HAP-1 (cell line): ENCODE results near the gene UNG.

Source experiments
- DNase-seq, 2 experiments: peaks; one replicate each; pipeline ENCODE4 v3.0.0-alpha.2; 2016 to 2020; ENCODE audit warnings: low spot score in 2 of 2
- H3K27me3 ChIP-seq: fragments of 250-450 bp; sonication (Bioruptor Pico); 2 replicates; pipeline ENCODE4 v1.5.1; 2020; ENCODE audit warnings: low read depth, mild to moderate bottlenecking, moderate library complexity
- H3K36me3 ChIP-seq: fragments of 250-450 bp; sonication (Bioruptor Pico); replicated peaks from 2 replicates; pipeline ENCODE4 v1.5.1; 2020; ENCODE audit warnings: mild to moderate bottlenecking
- H3K4me1 ChIP-seq: fragments of 250-450 bp; sonication (Bioruptor Pico); 2 replicates; pipeline ENCODE4 v1.5.1; 2020; ENCODE audit warnings: mild to moderate bottlenecking
- H3K4me3 ChIP-seq: fragments of 250-450 bp; sonication (Bioruptor Pico); 2 replicates; pipeline ENCODE4 v1.5.1; 2020; ENCODE audit warnings: mild to moderate bottlenecking, moderate library complexity
- H3K9me3 ChIP-seq: fragments of 250-450 bp; sonication (Bioruptor Pico); 2 replicates; pipeline ENCODE4 v1.5.1; 2020; ENCODE audit warnings: mild to moderate bottlenecking, moderate library complexity
- in situ Hi-C: fragments of 300-500 bp; cut with MboI; formaldehyde crosslinking; loops from 3 replicates; pipeline ENCODE4 v1.14.3; 2020; ENCODE audit warnings: low sequenced_read_pairs, inconsistent platforms, mixed read lengths

The UNG gene

GRCh38 chr12:109116611-109116949, 19.2 kb downstream of the UNG start:
- Histone ChIP-seq H3K4me3 (no peak overlapping the region), H3K4me1 (no peaks in the 10 kb centered on the region), H3K9me3 (no peaks in the 10 kb centered on the region), H3K36me3 (no peaks in the 10 kb centered on the region), H3K27me3 (no peaks in the 10 kb centered on the region)
- in situ Hi-C loops, result no loop called here
- DNase-seq, result no peak

- in situ Hi-C loops, result no loop called here
Measured at GRCh38 chr12:109120095-109120494, 22.7 kb downstream of the UNG start.

GRCh38 chr12:109120557-109120956, 23.2 kb downstream of the UNG start:
- no peaks in the 10 kb centered on the region for H3K9me3 ChIP-seq
- H3K36me3 ChIP-seq, result no peaks in the 10 kb centered on the region
- H3K4me3 ChIP-seq, result no peak overlapping the region
- no peak for DNase-seq
- no peaks in the 10 kb centered on the region for H3K4me1 ChIP-seq
- no peaks in the 10 kb centered on the region for H3K27me3 ChIP-seq
- in situ Hi-C loops, result no loop called here

More at GRCh38 chr12:109120095-109120494, 22.7 kb downstream of the UNG start:
- Histone ChIP-seq H3K4me1 (no peaks in the 10 kb centered on the region), H3K36me3 (no peaks in the 10 kb centered on the region), H3K27me3 (no peaks in the 10 kb centered on the region), H3K4me3 (no peak overlapping the region), H3K9me3 (no peaks in the 10 kb centered on the region)
- no peak for DNase-seq

GRCh38 chr12:109121346-109121880, 24.0 kb downstream of the UNG start:
- Histone ChIP-seq H3K4me1 (no peaks in the 10 kb centered on the region), H3K4me3 (no peak overlapping the region), H3K27me3 (no peaks in the 10 kb centered on the region), H3K36me3 (no peaks in the 10 kb centered on the region), H3K9me3 (no peaks in the 10 kb centered on the region)
- in situ Hi-C loops, result no loop called here
- no peak for DNase-seq

GRCh38 chr12:109124878-109125648, 27.7 kb downstream of the UNG start:
- H3K4me3 ChIP-seq, result no peak overlapping the region
- H3K27me3 ChIP-seq, result no peaks in the 10 kb centered on the region
- H3K36me3 ChIP-seq, result no peaks in the 10 kb centered on the region
- no peak for DNase-seq
- no peaks in the 10 kb centered on the region for H3K4me1 ChIP-seq
- H3K9me3 ChIP-seq, result no peaks in the 10 kb centered on the region
- in situ Hi-C loops, result no loop called here

DNA sequence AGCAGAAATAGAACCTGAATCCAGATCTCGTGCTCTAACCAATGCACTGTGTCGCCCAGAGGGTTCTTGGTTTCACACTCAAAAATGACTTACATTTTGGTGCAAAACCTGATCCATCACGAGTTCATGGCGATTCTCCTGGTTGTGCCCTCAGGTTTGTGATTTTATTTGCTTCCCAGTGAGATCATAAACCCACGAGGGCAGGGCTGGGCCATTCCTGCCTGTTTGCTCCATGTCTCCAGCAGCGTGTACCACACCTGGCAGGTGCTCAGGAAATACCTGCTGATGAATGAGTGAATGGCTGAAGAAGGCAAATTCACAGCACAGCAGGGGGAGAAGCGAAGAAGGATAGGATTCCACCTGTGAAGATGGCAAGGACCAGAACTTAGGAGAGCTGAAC, 28.4 kb downstream of the UNG start:
- no peak for DNase-seq
- no peaks in the 10 kb centered on the region for H3K4me1 ChIP-seq
- in situ Hi-C loops, result no loop called here
- no peaks in the 10 kb centered on the region for H3K9me3 ChIP-seq
- no peaks in the 10 kb centered on the region for H3K36me3 ChIP-seq
- no peak overlapping the region for H3K4me3 ChIP-seq
- H3K27me3 ChIP-seq, result no peaks in the 10 kb centered on the region

- Histone ChIP-seq H3K9me3 (no peaks in the 10 kb centered on the region), H3K4me3 (no peak overlapping the region), H3K4me1 (no peaks in the 10 kb centered on the region), H3K36me3 (no peaks in the 10 kb centered on the region), H3K27me3 (no peaks in the 10 kb centered on the region)
- no peak for DNase-seq
- in situ Hi-C loops, result no loop called here
Measured at GRCh38 chr12:109126784-109127183, 29.4 kb downstream of the UNG start.

GRCh38 chr12:109127533-109128242, 30.3 kb downstream of the UNG start:
- Histone ChIP-seq H3K4me1 (no peaks in the 10 kb centered on the region), H3K4me3 (no peak overlapping the region), H3K36me3 (no peaks in the 10 kb centered on the region), H3K9me3 (no peaks in the 10 kb centered on the region), H3K27me3 (no peaks in the 10 kb centered on the region)
- in situ Hi-C loops, result no loop called here
- DNase-seq, result no peak

DNA sequence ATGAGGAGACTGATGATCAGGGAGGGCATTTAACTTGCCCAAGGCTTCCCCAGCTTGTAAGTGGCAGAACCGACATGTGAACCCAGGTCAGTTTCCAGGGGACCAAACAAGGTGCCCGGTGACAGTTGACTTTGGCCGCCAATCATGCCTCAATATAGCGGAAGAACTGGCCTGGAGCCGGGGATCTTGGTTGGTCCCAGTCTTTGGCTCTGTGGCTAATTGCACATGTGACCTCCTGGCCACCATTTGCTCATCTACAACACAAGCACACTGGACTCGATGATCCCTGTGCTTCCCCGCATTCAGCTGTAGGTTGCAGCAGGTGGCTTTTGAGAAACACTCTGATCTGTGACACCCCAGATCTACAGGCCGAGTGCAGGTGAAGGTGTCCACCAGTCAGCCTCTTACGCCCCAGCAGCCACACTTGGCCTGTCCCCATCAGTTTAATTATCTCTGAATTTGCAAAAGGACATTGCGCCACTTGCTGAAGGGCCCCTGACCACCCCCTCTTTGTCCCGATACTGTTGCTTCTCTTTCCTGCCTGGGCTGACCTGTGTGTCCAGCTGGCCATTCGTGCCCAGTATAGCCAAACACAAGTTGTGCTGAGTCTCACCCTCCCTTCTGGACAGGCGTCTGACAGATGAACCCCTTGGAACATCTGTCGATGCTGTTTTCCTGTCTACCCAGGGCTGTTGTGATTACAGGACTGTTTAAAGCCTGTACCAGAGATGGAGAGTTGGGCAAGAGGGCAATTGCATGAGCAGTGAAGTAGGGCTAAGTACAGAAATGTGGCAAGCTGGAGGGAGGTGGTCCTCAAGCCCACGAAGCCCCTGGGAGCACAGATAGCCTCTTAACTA, 33.1 kb downstream of the UNG start:
- DNase-seq, result no peak
- no peaks in the 10 kb centered on the region for H3K4me1 ChIP-seq
- no peaks in the 10 kb centered on the region for H3K36me3 ChIP-seq
- no peaks in the 10 kb centered on the region for H3K27me3 ChIP-seq
- in situ Hi-C loops, result no loop called here
- no peak overlapping the region for H3K4me3 ChIP-seq
- H3K9me3 ChIP-seq, result no peaks in the 10 kb centered on the region

- H3K36me3 ChIP-seq, result no peaks in the 10 kb centered on the region
- no peak for DNase-seq
- H3K4me3 ChIP-seq, result no peak overlapping the region
- in situ Hi-C loops, result no loop called here
- no peaks in the 10 kb centered on the region for H3K4me1 ChIP-seq
- H3K9me3 ChIP-seq, result no peaks in the 10 kb centered on the region
- H3K27me3 ChIP-seq, result no peaks in the 10 kb centered on the region
Measured at GRCh38 chr12:109131154-109132050, 34.0 kb downstream of the UNG start.

GRCh38 chr12:109134186-109134917, 37.0 kb downstream of the UNG start:
- Histone ChIP-seq H3K4me1 (no peaks in the 10 kb centered on the region), H3K27me3 (no peaks in the 10 kb centered on the region), H3K4me3 (no peak overlapping the region), H3K36me3 (no peaks in the 10 kb centered on the region), H3K9me3 (no peaks in the 10 kb centered on the region)
- in situ Hi-C loops, result no loop called here
- peak in 1 of 2 experiments; percentile 36 for DNase-seq

DNA sequence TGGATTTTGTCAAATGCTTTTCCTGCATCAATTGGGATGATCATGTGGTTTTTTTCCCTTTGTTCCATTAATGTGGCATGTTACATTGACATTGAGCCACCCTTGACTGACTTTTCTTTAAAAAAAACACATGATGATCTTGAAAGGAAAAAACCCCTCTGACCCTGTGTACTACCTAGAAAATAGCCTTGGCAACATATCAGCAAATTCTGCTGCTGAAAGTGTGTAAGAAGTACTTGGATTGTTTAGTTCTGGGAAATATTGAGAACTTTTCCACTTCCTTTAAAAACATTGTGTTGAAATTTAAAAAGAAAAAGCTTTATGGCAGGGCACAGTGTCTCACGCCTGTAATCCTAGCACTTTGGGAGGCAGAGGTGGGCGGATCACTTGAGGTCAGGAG, 39.7 kb downstream of the UNG start:
- H3K27me3 ChIP-seq, result 0 out of 2 replicates have a peak, but pooled peaks cover 2% of the 10 kb centered on the region
- no peaks in the 10 kb centered on the region for H3K4me1 ChIP-seq
- H3K36me3 ChIP-seq, result no peaks in the 10 kb centered on the region
- no peaks in the 10 kb centered on the region for H3K9me3 ChIP-seq
- no peak for DNase-seq
- H3K4me3 ChIP-seq, result no peak overlapping the region
- in situ Hi-C loops, result no loop called here
